WERI-Rb-1 (cell line): Measurements from ENCODE around the gene MKRN1.

Source experiments
- DNase-seq: peaks from one replicate; pipeline ENCODE4 v3.0.0-alpha.2; 2020
- H3K27ac ChIP-seq: fragments of 250-450 bp; sonication (Bioruptor Pico); 2 replicates; pipeline ENCODE4 v1.5.1; 2020; ENCODE audit warnings: mild to moderate bottlenecking, moderate library complexity
- H3K27me3 ChIP-seq: fragments of 250-450 bp; sonication (Bioruptor Pico); 2 replicates; pipeline ENCODE4 v1.5.1; 2021; ENCODE audit warnings: mild to moderate bottlenecking, low read depth, moderate library complexity; ENCODE audit not compliant: insufficient read depth, severe bottlenecking
- H3K36me3 ChIP-seq: fragments of 250-450 bp; sonication (Bioruptor Pico); 2 replicates; pipeline ENCODE4 v1.5.1; 2020; ENCODE audit warnings: mild to moderate bottlenecking, moderate library complexity
- H3K4me3 ChIP-seq: 2 replicates; pipeline ENCODE4 v1.5.1; 2011; ENCODE audit warnings: low read depth, mild to moderate bottlenecking, control low read depth, low read length
- H3K9me3 ChIP-seq: fragments of 250-450 bp; sonication (Bioruptor Pico); 2 replicates; pipeline ENCODE4 v1.5.1; 2021; ENCODE audit warnings: mild to moderate bottlenecking, moderate library complexity; ENCODE audit not compliant: severe bottlenecking
- TF ChIP-seq, protein P1 (sequence below): IDR thresholded peaks from 2 replicates; pipeline ENCODE4 v1.5.1; 2011; ENCODE audit warnings: low read depth, mild to moderate bottlenecking, control low read depth, inconsistent platforms, low read length

MKRN1 gene, protein sequence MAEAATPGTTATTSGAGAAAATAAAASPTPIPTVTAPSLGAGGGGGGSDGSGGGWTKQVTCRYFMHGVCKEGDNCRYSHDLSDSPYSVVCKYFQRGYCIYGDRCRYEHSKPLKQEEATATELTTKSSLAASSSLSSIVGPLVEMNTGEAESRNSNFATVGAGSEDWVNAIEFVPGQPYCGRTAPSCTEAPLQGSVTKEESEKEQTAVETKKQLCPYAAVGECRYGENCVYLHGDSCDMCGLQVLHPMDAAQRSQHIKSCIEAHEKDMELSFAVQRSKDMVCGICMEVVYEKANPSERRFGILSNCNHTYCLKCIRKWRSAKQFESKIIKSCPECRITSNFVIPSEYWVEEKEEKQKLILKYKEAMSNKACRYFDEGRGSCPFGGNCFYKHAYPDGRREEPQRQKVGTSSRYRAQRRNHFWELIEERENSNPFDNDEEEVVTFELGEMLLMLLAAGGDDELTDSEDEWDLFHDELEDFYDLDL

DNA sequence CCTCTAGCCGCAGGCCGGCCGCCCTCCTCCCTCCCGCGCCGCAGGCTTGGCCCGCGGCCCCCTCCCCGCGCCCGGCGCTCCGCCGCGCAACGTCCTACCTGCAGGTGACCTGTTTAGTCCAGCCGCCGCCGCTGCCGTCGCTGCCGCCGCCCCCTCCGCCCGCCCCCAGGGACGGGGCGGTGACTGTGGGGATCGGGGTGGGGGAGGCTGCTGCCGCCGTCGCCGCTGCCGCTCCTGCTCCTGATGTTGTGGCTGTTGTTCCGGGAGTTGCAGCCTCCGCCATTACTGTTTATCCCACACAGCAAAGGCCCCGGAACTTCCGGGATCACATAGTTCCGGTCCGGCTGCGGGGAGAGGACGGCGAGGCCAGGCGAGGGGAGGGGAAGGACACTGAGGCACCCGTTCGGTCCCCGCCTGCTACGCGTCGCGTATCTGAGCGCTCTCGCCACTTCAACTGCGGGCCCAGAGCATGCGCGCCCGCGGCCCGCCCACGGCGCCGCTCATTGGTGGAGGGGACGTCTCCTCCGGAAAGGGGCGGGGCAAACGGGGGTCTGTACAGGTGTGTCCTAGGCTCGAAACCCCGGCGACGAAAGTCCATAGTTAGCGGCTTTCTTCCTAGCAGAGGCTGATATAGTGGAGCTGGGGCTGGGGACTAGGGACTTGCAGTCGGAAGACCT lies at the start of gene MKRN1:
TSS of gene MKRN1 (minus strand) at position 444 of the 677 bp plus-strand sequence. CDS start at position 283, 161 bp downstream.
- H3K4me3 ChIP-seq = peak within 1 kb of the TSS; percentile 64
- H3K27ac ChIP-seq = peak within 1 kb of the TSS; percentile 87
- H3K27me3 ChIP-seq = no peaks in the 10 kb centered on the region
- TF ChIP-seq, protein P1, sequence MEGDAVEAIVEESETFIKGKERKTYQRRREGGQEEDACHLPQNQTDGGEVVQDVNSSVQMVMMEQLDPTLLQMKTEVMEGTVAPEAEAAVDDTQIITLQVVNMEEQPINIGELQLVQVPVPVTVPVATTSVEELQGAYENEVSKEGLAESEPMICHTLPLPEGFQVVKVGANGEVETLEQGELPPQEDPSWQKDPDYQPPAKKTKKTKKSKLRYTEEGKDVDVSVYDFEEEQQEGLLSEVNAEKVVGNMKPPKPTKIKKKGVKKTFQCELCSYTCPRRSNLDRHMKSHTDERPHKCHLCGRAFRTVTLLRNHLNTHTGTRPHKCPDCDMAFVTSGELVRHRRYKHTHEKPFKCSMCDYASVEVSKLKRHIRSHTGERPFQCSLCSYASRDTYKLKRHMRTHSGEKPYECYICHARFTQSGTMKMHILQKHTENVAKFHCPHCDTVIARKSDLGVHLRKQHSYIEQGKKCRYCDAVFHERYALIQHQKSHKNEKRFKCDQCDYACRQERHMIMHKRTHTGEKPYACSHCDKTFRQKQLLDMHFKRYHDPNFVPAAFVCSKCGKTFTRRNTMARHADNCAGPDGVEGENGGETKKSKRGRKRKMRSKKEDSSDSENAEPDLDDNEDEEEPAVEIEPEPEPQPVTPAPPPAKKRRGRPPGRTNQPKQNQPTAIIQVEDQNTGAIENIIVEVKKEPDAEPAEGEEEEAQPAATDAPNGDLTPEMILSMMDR = no peak
- H3K36me3 ChIP-seq = no peaks in the 10 kb centered on the region
- DNase-seq = peak; percentile 98
- H3K9me3 ChIP-seq = no peaks in the 10 kb centered on the region

DNA sequence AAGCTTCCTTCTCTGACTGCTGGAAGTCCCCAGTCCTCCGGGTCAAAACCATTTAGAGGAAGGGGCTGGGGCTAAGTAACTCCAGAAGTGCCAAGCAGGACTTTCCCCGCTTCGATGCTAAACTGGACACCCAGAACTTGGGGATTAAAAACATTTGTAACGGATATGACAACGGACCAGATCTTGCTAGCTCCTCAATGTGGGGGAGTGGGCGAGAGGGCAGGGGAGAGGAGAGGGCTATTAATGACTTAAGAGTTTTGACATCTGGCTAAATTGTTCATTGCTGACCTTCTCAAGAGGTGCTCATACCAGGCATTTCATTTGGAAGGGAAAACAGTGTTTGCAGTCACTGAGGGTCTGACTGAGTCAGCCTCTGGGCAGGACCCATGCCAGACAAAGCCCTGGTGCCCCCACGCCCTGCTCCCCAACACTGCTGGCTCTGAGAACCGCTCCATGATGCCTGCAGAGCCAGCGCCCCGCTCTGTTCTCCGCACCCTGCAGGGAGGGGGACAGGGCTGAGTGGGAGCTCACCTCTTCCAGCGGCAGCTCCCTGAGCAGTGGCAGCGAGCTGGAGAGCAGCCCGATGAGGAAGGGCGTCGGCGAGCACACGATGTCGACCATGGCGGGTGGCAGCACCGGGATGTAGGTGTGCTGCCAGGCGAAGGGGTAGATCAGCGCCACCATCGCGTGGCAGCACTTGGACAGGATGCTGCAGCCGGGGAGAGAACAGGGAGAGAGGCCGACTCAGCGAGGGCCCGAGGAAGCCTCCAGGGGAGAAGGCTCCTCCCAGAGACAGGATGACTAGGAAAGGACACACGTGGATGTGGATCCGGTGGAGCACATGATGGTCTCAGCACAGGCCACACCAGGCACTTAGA lies 47.7 kb upstream of the MKRN1 start:
- TF ChIP-seq, protein P1 = no peak
- DNase-seq = no peak
- Histone ChIP-seq H3K27ac (no peak overlapping the region), H3K4me3 (no peak overlapping the region), H3K36me3 (peaks cover 42% of the 10 kb centered on the region), H3K9me3 (no peaks in the 10 kb centered on the region), H3K27me3 (no peaks in the 10 kb centered on the region)

DNA sequence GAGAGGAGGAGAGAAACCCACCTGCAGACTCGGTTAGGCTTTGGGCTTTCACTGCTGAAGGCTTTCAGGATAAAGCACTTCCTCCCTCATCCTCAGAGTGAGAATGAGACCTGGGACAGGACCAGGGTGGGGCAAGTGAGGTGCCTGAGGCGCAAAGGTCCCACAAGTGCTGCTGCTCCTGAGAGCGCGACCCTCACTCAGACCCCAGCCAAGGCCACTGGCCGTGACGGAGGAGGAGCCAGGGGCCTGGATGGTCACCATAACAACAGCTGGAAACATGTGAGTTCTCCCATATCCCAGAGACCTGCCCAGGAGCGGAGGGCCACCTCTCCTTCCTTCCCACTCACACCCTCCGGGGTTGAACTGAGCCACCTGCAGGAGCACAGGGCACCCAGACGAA lies 46.9 kb upstream of the MKRN1 start:
- H3K36me3 ChIP-seq = peaks cover 50% of the 10 kb centered on the region
- H3K27me3 ChIP-seq = no peaks in the 10 kb centered on the region
- TF ChIP-seq, protein P1 = no peak
- H3K9me3 ChIP-seq = no peaks in the 10 kb centered on the region
- DNase-seq = no peak
- H3K4me3 ChIP-seq = no peak overlapping the region
- no peak overlapping the region for H3K27ac ChIP-seq

DNA sequence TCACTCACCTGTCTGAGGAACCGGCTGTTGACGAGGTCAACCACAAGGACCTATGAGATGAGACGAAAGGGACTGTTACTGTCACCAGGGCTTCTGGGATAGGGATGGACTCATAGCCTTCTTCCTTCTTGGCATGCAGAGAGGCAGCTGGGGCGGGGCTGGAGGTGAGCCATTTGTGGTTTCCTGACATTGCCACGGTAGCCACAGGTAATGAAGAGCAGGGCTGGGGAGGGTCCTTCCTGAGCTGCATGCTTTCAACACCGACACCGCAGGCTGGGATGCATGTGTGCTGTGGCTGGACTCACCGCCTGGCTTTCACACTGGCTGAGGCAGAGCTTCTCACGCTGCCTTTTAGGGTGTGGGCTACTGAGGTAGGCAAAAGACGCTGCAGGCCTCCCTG lies 46.4 kb upstream of the MKRN1 start:
- Histone ChIP-seq H3K27ac (no peak overlapping the region), H3K27me3 (no peaks in the 10 kb centered on the region), H3K4me3 (no peak overlapping the region), H3K9me3 (no peaks in the 10 kb centered on the region), H3K36me3 (peaks cover 54% of the 10 kb centered on the region)
- TF ChIP-seq, protein P1 = no peak
- DNase-seq = no peak

DNA sequence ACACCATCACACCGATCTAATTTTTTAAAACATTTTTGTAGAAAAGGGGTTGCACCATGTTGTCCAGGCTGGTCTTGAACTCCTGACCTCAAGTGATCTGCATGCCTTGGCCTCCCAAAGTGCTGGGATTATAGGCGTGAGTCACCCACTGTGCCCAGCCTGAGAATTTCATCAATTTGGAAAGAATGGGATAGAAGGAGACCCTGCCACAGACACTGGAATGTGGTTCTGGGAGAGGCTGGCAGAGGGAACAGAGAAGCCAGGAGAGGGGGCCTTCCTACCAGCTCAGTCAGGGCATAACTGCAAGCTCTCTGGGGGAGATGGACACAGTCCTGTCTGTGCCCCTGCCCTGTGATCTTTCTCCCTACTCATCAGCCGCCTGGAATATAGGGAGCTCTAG lies 42.1 kb upstream of the MKRN1 start:
- no peaks in the 10 kb centered on the region for H3K9me3 ChIP-seq
- H3K27me3 ChIP-seq = no peaks in the 10 kb centered on the region
- TF ChIP-seq, protein P1 = no peak
- H3K36me3 ChIP-seq = peaks cover 71% of the 10 kb centered on the region
- H3K27ac ChIP-seq = no peak overlapping the region
- no peak for DNase-seq
- H3K4me3 ChIP-seq = no peak overlapping the region
